Breast epithelium (tissue), 3 donors: ENCODE results near the gene KIAA0513.

Experiments used
- CTCF ChIP-seq, 3 donors: fragments of 450-650 bp; IDR thresholded peaks; one replicate each; pipeline ENCODE4 v1.5.1; 2016 to 2017; ENCODE audit warnings: antibody characterized with exemption in 3 of 3, mild to moderate bottlenecking in 3 of 3, moderate library complexity in 3 of 3
- POLR2AphosphoS5 ChIP-seq, 3 donors: sonication (generic); formaldehyde crosslinking; IDR thresholded peaks; one replicate each; pipeline ENCODE4 v1.6.1; 2017; ENCODE audit warnings: antibody characterized with exemption in 3 of 3

- peak in 2 of 3 donors; percentile 70 to 76 for TF ChIP-seq CTCF (IDR thresholded peaks at IDR 0.05)
- no peak for TF ChIP-seq POLR2AphosphoS5 (IDR thresholded peaks at IDR 0.05)
These were observed 59.0 kb downstream of the KIAA0513 start for GRCh38 chr16:85086347-85087291.
